AG08396 (cell line): ENCODE data around the gene LCE1F.

Experiments
- DNase-seq: peaks from one replicate; pipeline ENCODE4 v3.0.0; 2012; ENCODE audit warnings: low spot score, mixed read lengths

The LCE1F gene

GRCh38 chr1:152774875-152775274 is at the start of gene LCE1F:
LCE1F (plus strand) TSS chr1:152775140; CDS start chr1:152776372, 1,232 bp downstream.
- DNase-seq: no peak

GRCh38 chr1:152725261-152725660 is 49.7 kb upstream of the LCE1F start:
- DNase-seq: no peak

GRCh38 chr1:152728986-152729385 is 46.0 kb upstream of the LCE1F start:
- no peak for DNase-seq

GRCh38 chr1:152735648-152736047 is 39.3 kb upstream of the LCE1F start:
- DNase-seq: no peak

- DNase-seq: no peak
These were observed 36.9 kb upstream of the LCE1F start for GRCh38 chr1:152737997-152738396.

- no peak for DNase-seq
These were observed 35.1 kb upstream of the LCE1F start for GRCh38 chr1:152739841-152740240.

- no peak for DNase-seq
These were observed 33.3 kb upstream of the LCE1F start for GRCh38 chr1:152741656-152742055.

- no peak for DNase-seq
These were observed 31.4 kb upstream of the LCE1F start for GRCh38 chr1:152743371-152744145.

GRCh38 chr1:152745289-152745704 is 29.6 kb upstream of the LCE1F start:
- DNase-seq: peak; percentile 22

- DNase-seq: no peak
These were observed 29.0 kb upstream of the LCE1F start for GRCh38 chr1:152745765-152746444.

- DNase-seq: no peak
These were observed 27.1 kb upstream of the LCE1F start for GRCh38 chr1:152747831-152748230.

GRCh38 chr1:152752225-152752624 is 22.7 kb upstream of the LCE1F start:
- DNase-seq: peak; percentile 82

- DNase-seq: no peak
These were observed 21.4 kb upstream of the LCE1F start for GRCh38 chr1:152753586-152753985.

- DNase-seq: peak; percentile 46
These were observed 18.1 kb upstream of the LCE1F start for GRCh38 chr1:152756872-152757271.

GRCh38 chr1:152757747-152758146 is 17.2 kb upstream of the LCE1F start, which contains the start of gene KPRP:
KPRP (plus strand) TSS chr1:152758025; CDS start chr1:152759589, 1,564 bp downstream.
- no peak for DNase-seq

- DNase-seq: no peak
These were observed 16.3 kb upstream of the LCE1F start for GRCh38 chr1:152758636-152759035.

- no peak for DNase-seq
These were observed 15.3 kb upstream of the LCE1F start for GRCh38 chr1:152759453-152760173.

GRCh38 chr1:152760551-152761190 is 14.3 kb upstream of the LCE1F start:
- no peak for DNase-seq

GRCh38 chr1:152761609-152762213 is 13.2 kb upstream of the LCE1F start:
- no peak for DNase-seq

- DNase-seq: no peak
These were observed 6.0 kb upstream of the LCE1F start for GRCh38 chr1:152768847-152769533.

GRCh38 chr1:152770411-152770810 is 4.5 kb upstream of the LCE1F start:
- DNase-seq: no peak
